ENCODE results near the gene SPRN.

SPRN gene

DNA sequence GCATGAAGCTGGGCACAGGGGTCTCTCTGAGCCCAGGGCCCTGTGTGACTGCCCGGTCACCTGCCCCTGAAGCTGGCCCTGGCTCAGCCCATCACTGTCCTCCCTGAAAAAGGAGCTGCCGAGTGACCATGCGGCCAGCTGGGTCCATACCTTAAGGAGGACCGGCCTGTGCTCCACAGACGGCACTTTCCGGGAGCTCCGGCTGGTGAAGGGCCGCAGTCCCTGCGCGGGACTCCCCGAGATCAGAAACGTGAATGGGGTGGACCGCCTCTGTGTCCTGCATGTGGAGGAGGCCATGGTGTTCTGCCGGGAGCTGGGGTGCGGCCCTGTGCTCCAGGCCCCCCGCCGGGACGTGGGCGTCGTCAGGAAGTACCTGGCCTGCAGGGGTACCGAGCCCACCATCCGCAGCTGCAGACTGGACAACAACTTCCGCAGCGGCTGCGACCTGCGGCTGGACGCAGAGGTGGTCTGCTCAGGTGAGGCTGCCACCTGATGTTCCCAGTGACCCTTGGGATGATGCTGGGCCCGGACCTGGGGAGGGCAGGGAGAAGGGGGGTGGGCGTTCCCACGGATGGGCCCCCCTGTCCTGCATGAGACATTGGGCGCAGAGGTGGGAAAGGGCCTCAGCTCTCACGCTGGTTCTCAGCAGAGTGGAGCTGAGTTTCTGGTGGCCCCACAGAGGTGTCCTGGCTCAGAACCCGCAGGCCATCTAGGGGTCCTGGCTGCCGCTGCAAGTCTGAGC lies 32.8 kb upstream of the SPRN start:
- intact Hi-C loops (cut with DNase I) = no loop called here
- DNase-seq = peak in 4 of 10 donors; percentile 10 to 79 (median 72)

DNA sequence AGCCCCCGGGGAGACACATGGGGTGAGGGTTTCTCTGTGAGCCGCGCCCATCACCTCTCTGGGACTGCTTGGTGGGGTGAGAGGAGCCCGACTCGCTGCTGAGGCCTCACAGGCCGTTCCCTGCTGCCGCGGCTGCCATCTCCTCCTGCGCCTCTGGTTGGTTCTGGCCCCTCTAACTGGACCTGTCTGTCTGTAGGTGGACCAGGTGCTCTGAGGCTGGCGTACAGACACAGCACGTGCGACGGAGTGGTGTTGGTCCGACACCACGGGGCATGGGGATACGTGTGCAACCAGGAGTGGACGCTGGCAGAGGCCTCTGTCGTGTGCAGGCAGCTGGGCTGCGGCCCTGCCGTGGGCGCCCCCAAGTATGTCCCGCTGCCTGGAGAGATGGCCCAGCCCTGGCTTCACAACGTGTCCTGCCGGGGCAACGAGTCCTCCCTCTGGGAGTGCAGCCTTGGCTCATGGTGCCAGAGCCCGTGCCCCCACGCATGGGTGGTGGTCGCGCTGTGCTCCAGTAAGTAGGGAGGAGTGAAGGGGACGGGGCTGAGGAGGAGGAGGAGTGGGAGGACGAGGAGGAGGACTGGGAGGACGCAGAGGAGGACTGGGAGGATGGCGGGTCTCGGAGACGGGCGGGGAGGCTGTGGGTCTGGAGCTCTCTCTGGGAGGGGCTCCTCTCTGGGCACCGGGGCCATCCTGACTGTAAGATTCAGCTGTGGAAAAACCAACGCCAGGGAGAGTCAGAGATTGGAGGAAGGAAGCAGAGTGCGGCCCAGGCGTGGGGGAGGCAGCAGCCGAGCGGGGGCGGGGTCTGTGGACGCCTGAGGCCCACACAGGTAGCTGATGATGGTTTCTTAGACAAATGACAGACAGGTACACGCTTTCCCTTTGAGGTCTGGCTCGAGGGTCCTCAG lies 31.9 kb upstream of the SPRN start:
- peak in 2 of 10 donors; percentile 42 to 73 for DNase-seq
- intact Hi-C loops (cut with DNase I) = no loop called here

- intact Hi-C loops (cut with DNase I) = no loop called here
- DNase-seq = peak in 1 of 10 donors; percentile 69
Measured at GRCh38 chr10:133455611-133456031, 31.2 kb upstream of the SPRN start.

GRCh38 chr10:133455196-133455595 lies 30.8 kb upstream of the SPRN start:
- DNase-seq = peak in 2 of 10 donors; percentile 15 to 58
- intact Hi-C loops (cut with DNase I) = no loop called here

GRCh38 chr10:133454204-133454893 lies 29.9 kb upstream of the SPRN start:
- peak in 1 of 10 donors; percentile 73 for DNase-seq

GRCh38 chr10:133453516-133454203 lies 29.2 kb upstream of the SPRN start, which contains the start of gene SCART1:
SCART1 (plus strand) TSS chr10:133453945; CDS start chr10:133453998, 53 bp downstream.
- peak in 1 of 10 donors; percentile 72 for DNase-seq

More at GRCh38 chr10:133454204-133454893, 29.9 kb upstream of the SPRN start:
- intact Hi-C loops (cut with DNase I) = no loop called here

GRCh38 chr10:133452453-133452852 lies 28.0 kb upstream of the SPRN start:
- no peak for DNase-seq
- intact Hi-C loops (cut with DNase I) = no loop called here

More at GRCh38 chr10:133453516-133454203, 29.2 kb upstream of the SPRN start, which contains the start of gene SCART1:
- intact Hi-C loops (cut with DNase I) = no loop called here

- intact Hi-C loops (cut with DNase I) = no loop called here
Measured at GRCh38 chr10:133451346-133451745, 26.9 kb upstream of the SPRN start.

GRCh38 chr10:133448120-133448519 lies 23.7 kb upstream of the SPRN start:
- no peak for DNase-seq
- intact Hi-C loops (cut with DNase I) = no loop called here

More at GRCh38 chr10:133451346-133451745, 26.9 kb upstream of the SPRN start:
- no peak for DNase-seq

GRCh38 chr10:133446979-133447378 lies 22.6 kb upstream of the SPRN start:
- DNase-seq = peak in 2 of 10 donors; percentile 22 to 63
- intact Hi-C loops (cut with DNase I) = no loop called here

- intact Hi-C loops (cut with DNase I) = no loop called here
- DNase-seq = peak in 3 of 10 donors; percentile 55 to 72 (median 68)
Measured at GRCh38 chr10:133445751-133446708, 21.6 kb upstream of the SPRN start.

- DNase-seq = peak in 3 of 10 donors; percentile 69 to 81 (median 72)
- intact Hi-C loops (cut with DNase I) = no loop called here
Measured at GRCh38 chr10:133445268-133445732, 20.9 kb upstream of the SPRN start.

DNA sequence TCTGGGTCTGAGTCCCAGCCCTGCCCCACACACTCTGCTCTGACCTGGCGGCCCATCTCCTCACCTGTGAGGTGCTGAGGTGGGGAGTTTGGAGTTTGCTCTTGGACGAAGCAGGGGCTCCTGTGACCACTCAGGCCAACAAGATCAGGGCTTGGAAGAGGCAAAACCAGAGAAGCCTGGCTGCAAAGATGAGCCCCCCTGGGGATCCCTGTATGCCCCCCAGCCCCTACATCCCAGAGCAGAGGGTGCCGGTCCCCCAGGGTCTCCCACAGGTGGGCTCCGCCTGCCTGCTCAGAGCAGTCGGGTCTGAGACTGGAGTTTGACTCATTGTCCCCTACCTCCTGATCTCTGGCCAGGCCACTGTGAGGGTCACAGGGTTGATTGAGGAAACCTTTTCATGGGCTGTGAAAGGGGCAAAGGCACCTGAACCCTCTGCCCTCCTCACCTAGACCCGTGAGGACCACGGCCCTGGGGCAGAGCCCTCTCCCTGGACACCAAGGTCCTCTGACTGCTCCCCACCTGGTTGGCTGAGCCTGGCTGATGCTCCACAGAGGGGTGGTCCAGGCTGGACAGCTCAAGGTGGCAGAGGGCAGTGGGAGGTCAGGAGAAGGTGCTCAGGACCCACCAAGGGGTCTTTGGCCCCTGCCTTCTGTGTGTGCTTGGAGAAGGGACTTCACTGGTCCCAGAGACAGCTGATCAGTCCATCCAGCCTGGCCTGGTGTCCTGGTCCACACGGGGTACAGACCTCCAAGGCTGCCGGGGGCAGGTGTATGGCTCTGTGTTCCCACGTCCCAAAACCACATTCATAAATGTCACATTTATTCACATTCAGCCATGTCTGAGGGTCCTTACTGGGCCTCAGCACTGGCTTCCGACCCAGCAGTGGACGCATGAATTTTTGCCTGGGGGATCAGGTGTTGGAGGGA lies 20.2 kb upstream of the SPRN start:
- DNase-seq = peak in 3 of 10 donors; percentile 21 to 66 (median 57)

DNA sequence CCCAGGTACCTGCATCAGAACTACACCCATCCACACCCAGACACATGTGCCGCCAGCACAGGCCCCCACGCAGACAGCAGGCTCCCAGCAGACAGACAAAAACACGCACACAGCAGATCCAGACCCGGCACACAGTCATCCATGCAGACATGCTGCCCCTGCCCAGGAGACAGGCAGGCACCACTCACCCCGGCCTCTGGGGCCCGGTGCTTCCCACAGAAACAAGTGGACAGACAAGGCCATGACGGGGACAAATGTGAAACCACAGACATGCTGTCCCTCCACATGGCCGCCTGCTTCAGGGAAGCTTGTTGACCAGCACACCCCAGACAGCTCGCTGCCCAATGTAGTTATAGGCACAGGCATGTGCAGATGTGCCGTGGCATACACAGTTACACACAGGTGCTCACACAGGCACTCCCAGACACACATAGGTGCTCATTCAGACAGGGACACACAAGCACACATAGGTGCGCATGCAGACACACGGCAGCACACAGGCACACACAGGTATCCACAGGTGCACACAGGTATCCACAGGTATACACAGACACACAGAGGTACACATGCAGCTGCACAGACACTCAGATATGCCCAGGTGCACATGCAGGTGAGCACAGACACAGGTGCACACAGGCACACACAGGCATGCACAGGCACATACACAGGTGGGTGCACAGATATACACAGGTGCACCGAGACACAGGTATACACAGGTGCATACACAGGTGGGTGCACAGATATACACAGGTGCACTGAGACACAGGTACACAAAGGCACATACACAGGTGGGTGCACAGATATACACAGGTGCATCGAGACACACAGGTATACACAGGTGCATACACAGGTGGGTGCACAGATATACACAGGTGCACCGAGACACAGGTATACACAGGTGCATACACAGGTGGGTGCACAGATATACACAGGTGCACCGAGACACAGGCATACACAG lies 18.8 kb upstream of the SPRN start:
- peak in 4 of 10 donors; percentile 7 to 65 (median 60) for DNase-seq
- intact Hi-C loops (cut with DNase I) = no loop called here

More for the DNA sequence above, 20.2 kb upstream of the SPRN start:
- intact Hi-C loops (cut with DNase I) = no loop called here

DNA sequence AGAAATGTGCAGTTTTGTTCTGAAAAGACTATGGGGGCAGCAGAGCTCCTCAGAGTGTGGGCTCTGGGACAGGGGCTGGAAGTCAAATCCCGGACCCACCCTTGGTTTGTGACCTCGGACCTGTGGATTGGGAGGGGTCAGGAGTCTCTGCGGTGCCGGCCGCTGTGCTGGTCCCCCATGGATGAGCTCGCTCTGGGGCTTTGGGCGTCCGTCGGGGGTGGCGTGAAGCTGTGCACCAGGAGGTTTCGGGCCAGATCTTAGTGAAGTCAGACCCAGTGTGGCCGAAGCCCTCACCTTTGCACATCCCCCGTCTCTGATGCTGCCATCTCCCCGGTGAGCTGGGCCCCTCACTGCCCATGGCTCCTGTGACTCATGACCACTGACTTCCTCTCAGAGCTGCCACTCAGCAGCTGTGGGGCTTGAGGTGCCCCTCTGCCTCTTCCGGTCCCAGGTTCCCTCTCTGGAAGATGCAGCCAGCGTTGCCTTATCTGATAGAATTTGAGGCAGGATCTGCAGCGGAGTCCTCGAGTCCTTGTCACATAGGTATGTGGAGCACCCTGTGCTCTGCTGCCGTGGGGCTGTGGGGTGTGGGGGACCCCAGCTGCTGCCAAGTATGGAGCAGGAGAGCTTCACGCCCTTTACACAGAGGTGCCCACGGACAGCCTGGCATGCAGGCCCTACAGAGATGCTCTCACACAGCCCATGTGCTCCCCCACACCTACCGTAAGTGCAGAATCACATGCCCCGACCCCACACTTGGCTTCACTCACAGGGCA lies 18.0 kb upstream of the SPRN start:
- peak in 3 of 10 donors; percentile 52 to 66 (median 60) for DNase-seq
- intact Hi-C loops (cut with DNase I) = no loop called here

Data from posterior cingulate gyrus (tissue), 11 donors.